HepG2 (cell line): ENCODE measurements around the gene CAMSAP3. TPM values are rescaled to one million over a fixed set of nuclear protein-coding genes. Genes with fewer than 3 reads are reported as not detected.

ENCODE experiments used
- ATAD3A ChIP-seq: sonication (generic); formaldehyde crosslinking; IDR thresholded peaks from 2 replicates; pipeline ENCODE4 v1.4.0; 2020; ENCODE audit warnings: missing genetic modification reagents
- CHD4 ChIP-seq: fragments of 200-600 bp; sonication (generic); IDR thresholded peaks from 2 replicates; pipeline ENCODE4 v1.7.0; 2017; ENCODE audit warnings: mild to moderate bottlenecking, low read length, borderline replicate concordance
- FOXK2 ChIP-seq: fragments of 450-650 bp; IDR thresholded peaks from 2 replicates; pipeline ENCODE4 v1.6.1; 2016
- HDAC1 ChIP-seq: sonication (generic); formaldehyde crosslinking; IDR thresholded peaks from 2 replicates; pipeline ENCODE4 v1.5.1; 2020; ENCODE audit warnings: mild to moderate bottlenecking, missing genetic modification reagents
- HNF4A ChIP-seq: sonication (generic); formaldehyde crosslinking; IDR thresholded peaks from 2 replicates; pipeline ENCODE4 v1.4.0; 2020; ENCODE audit warnings: missing genetic modification reagents
- MIER2 ChIP-seq: IDR thresholded peaks from 2 replicates; pipeline ENCODE4 v1.6.1; 2016; ENCODE audit warnings: missing biosample characterization, missing genetic modification reagents
- MXI1 ChIP-seq: IDR thresholded peaks from 3 replicates; pipeline ENCODE4 v1.6.1; 2012; ENCODE audit warnings: low read depth, low read length, inconsistent platforms, borderline replicate concordance
- STAG1 ChIP-seq: sonication (generic); formaldehyde crosslinking; IDR thresholded peaks from 2 replicates; pipeline ENCODE4 v1.4.0; 2020; ENCODE audit warnings: missing genetic modification reagents
- TBP ChIP-seq: sonication (generic); formaldehyde crosslinking; IDR thresholded peaks from 2 replicates; pipeline ENCODE4 v1.5.0; 2020; ENCODE audit warnings: missing genetic modification reagents
- ZFP41 ChIP-seq: sonication (generic); formaldehyde crosslinking; IDR thresholded peaks from 2 replicates; pipeline ENCODE4 v1.4.0; 2020; ENCODE audit warnings: mild to moderate bottlenecking, missing genetic modification reagents, borderline replicate concordance
- ZNF160 ChIP-seq: sonication (generic); formaldehyde crosslinking; IDR thresholded peaks from 2 replicates; pipeline ENCODE4 v1.8.0; 2022; ENCODE audit warnings: mild to moderate bottlenecking, inconsistent platforms, missing genetic modification reagents
- ZNF724P ChIP-seq: sonication (generic); formaldehyde crosslinking; IDR thresholded peaks from 2 replicates; pipeline ENCODE4 v1.8.0; 2022; ENCODE audit warnings: missing genetic modification reagents, borderline replicate concordance
- polyA plus RNA-seq, 8 experiments: library from polyadenylated mRNA; depleted of rRNA in 3 of 8; stranded (reverse) in 7 of 8; unstranded in 1 of 8; fragments of >200 nt; fragmentation: Illumina TruSeq in 4 of 8; extraction: Trizol in 4 of 8; gene quantifications; 2 replicates each; pipeline versions ENCODE4 v1.2.1 to v1.2.3, GENCODE V29; 2011 to 2016; ENCODE audit warnings: low read depth in 4 of 8, missing spikeins in 1 of 8, mixed read lengths in 1 of 8; ENCODE audit not compliant: insufficient read depth in 1 of 8
- total RNA-seq, 5 experiments: library from RNA; depleted of rRNA; stranded (reverse); fragments of >200 nt; fragmentation: Illumina TruSeq; extraction: Trizol; gene quantifications; 2 replicates each; pipeline ENCODE4 v1.2.3, GENCODE V29; 2016; ENCODE audit warnings: low read depth in 1 of 5
- TF ChIP-seq, protein P1 (sequence below): sonication (generic); formaldehyde crosslinking; IDR thresholded peaks from 2 replicates; pipeline ENCODE4 v1.8.0; 2022; ENCODE audit warnings: missing genetic modification reagents, mild to moderate bottlenecking, borderline replicate concordance
- TF ChIP-seq, protein P2 (sequence below): sonication (generic); formaldehyde crosslinking; IDR thresholded peaks from 2 replicates; pipeline ENCODE4 v1.5.1; 2020; ENCODE audit warnings: mild to moderate bottlenecking, missing genetic modification reagents, moderate library complexity
- TF ChIP-seq, protein P3 (sequence below): sonication (generic); formaldehyde crosslinking; IDR thresholded peaks from 2 replicates; pipeline ENCODE4 v1.9.0; 2021; ENCODE audit warnings: missing genetic modification reagents, mild to moderate bottlenecking, borderline replicate concordance

The CAMSAP3 gene
- total and polyA plus RNA-seq, 2 of the 13 experiments (the other 11 are each of a cell fraction or from before 2014, with no cell fraction given): 10.8 to 11.8 TPM

DNA sequence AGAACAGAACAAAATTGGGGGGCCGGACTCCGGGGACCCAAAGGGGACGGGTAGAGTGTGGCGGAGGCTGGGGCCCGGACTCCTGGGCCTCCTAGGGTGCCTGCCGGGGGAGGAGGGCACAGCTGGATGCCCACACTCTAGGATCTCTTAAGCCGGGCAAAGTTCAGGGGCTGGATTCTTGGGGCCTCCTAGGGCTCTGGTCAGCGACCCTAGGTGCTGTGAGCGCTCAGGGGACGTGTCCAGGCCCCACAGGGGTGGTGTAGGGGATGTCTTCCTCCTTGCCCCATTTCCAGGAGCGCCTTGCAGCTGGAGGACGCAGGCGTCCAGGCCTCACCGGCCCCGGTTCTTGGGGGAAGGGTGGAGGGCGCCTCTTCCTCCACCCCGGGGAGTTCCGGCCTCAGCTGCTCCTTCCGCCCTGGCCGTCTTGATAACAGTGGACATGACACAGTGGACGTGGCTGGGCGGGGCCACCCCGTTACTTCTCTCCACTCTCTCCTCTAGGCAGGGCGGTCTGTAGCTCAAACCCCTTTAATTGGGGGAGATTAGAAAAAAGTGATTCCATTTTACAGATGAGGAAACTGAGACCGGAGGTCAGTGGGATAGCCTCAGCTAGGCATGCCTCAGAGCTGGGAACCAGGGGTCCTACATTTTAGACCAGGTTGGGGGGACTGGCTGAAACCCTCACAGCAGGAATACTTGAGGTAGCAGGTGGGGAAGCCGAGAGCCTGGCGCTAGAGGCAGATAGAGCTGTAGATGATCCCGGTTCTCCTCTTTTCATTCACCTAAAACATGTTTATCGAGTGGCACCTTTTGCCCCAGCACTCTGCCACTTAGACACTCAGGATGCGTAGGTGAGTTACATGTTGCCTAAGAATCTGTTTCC is 42.0 kb downstream of the CAMSAP3 start (continued):
- TF ChIP-seq, protein P1, sequence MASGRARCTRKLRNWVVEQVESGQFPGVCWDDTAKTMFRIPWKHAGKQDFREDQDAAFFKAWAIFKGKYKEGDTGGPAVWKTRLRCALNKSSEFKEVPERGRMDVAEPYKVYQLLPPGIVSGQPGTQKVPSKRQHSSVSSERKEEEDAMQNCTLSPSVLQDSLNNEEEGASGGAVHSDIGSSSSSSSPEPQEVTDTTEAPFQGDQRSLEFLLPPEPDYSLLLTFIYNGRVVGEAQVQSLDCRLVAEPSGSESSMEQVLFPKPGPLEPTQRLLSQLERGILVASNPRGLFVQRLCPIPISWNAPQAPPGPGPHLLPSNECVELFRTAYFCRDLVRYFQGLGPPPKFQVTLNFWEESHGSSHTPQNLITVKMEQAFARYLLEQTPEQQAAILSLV (CRISPR knock-in tag): no peak
- TF ChIP-seq ZNF160 (CRISPR knock-in tag): no peak
- peak; percentile 20; the same call in 1 of the 2 replicates for TF ChIP-seq HNF4A (CRISPR knock-in tag)
- TF ChIP-seq FOXK2: no peak
- no peak for TF ChIP-seq MXI1
- no peak for TF ChIP-seq ATAD3A (CRISPR knock-in tag)
- TF ChIP-seq TBP (CRISPR knock-in tag): no peak
- TF ChIP-seq, protein P2, sequence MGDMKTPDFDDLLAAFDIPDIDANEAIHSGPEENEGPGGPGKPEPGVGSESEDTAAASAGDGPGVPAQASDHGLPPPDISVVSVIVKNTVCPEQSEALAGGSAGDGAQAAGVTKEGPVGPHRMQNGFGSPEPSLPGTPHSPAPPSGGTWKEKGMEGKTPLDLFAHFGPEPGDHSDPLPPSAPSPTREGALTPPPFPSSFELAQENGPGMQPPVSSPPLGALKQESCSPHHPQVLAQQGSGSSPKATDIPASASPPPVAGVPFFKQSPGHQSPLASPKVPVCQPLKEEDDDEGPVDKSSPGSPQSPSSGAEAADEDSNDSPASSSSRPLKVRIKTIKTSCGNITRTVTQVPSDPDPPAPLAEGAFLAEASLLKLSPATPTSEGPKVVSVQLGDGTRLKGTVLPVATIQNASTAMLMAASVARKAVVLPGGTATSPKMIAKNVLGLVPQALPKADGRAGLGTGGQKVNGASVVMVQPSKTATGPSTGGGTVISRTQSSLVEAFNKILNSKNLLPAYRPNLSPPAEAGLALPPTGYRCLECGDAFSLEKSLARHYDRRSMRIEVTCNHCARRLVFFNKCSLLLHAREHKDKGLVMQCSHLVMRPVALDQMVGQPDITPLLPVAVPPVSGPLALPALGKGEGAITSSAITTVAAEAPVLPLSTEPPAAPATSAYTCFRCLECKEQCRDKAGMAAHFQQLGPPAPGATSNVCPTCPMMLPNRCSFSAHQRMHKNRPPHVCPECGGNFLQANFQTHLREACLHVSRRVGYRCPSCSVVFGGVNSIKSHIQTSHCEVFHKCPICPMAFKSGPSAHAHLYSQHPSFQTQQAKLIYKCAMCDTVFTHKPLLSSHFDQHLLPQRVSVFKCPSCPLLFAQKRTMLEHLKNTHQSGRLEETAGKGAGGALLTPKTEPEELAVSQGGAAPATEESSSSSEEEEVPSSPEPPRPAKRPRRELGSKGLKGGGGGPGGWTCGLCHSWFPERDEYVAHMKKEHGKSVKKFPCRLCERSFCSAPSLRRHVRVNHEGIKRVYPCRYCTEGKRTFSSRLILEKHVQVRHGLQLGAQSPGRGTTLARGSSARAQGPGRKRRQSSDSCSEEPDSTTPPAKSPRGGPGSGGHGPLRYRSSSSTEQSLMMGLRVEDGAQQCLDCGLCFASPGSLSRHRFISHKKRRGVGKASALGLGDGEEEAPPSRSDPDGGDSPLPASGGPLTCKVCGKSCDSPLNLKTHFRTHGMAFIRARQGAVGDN (CRISPR knock-in tag): no peak
- TF ChIP-seq ZNF724P (CRISPR knock-in tag): no peak
- TF ChIP-seq, protein P3, sequence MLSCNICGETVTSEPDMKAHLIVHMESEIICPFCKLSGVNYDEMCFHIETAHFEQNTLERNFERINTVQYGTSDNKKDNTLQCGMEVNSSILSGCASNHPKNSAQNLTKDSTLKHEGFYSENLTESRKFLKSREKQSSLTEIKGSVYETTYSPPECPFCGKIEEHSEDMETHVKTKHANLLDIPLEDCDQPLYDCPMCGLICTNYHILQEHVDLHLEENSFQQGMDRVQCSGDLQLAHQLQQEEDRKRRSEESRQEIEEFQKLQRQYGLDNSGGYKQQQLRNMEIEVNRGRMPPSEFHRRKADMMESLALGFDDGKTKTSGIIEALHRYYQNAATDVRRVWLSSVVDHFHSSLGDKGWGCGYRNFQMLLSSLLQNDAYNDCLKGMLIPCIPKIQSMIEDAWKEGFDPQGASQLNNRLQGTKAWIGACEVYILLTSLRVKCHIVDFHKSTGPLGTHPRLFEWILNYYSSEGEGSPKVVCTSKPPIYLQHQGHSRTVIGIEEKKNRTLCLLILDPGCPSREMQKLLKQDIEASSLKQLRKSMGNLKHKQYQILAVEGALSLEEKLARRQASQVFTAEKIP: no peak
- TF ChIP-seq ZFP41: no peak
- no peak for TF ChIP-seq STAG1 (CRISPR knock-in tag)
- TF ChIP-seq HDAC1: no peak
- TF ChIP-seq MIER2: no peak
- TF ChIP-seq CHD4: 0 out of 2 replicates have a peak, but pooled peaks have one; percentile 52
